H1 (cell line): ENCODE measurements around the gene TCF7L2. TPM values are rescaled to one million over a fixed set of nuclear protein-coding genes. Genes with fewer than 3 reads are reported as not detected.

Experiments
- CTCF ChIA-PET: fragments of 300-600 bp; sonication (Branson Sonifier 250); formaldehyde crosslinking; loops from one replicate; lab custom pipeline; 2021; ENCODE audit not compliant: partially characterized antibody; lab: Charles Lee
- POLR2A ChIA-PET: fragments of 300-600 bp; sonication (Branson Sonifier 250); formaldehyde crosslinking; loops from one replicate; lab custom pipeline; 2021; ENCODE audit warnings: inconsistent platforms; ENCODE audit not compliant: partially characterized antibody; lab: Charles Lee
- DNase-seq, 2 experiments: peaks; one replicate each; pipeline versions ENCODE4 v3.0.0 to v3.0.0-alpha.2; 2010 to 2022; ENCODE audit warnings: low spot score in 2 of 2, low read depth in 1 of 2, mixed read lengths in 1 of 2
- FAIRE-seq: peaks from 2 replicates; lab custom pipeline; 2011; peaks lifted over from hg19 to GRCh38; lab: Jason Lieb, UNC
- H2AFZ ChIP-seq: 2 replicates; pipeline ENCODE4 v1.8.1; 2012; ENCODE audit warnings: low read length, inconsistent platforms
- H2AK5ac ChIP-seq: 2 replicates; pipeline ENCODE4 v1.6.1; 2013; ENCODE audit warnings: low read depth, low read length
- H2BK120ac ChIP-seq: replicated peaks from 2 replicates; pipeline ENCODE3; 2013; ENCODE audit warnings: low read depth, low read length, inconsistent platforms
- H2BK12ac ChIP-seq: 2 replicates; pipeline ENCODE4 v1.6.1; 2013; ENCODE audit warnings: low read depth, low read length
- H2BK15ac ChIP-seq: 2 replicates; pipeline ENCODE4 v1.6.1; 2013; ENCODE audit warnings: low read length
- H2BK20ac ChIP-seq: 2 replicates; pipeline ENCODE4 v1.6.1; 2013; ENCODE audit warnings: low read length
- H2BK5ac ChIP-seq: 2 replicates; pipeline ENCODE4 v1.6.1; 2013; ENCODE audit warnings: low read depth, low read length
- H3K14ac ChIP-seq: 2 replicates; pipeline ENCODE4 v1.6.1; 2013; ENCODE audit warnings: inconsistent platforms; ENCODE audit not compliant: insufficient read length
- H3K18ac ChIP-seq: 2 replicates; pipeline ENCODE4 v1.6.1; 2013; ENCODE audit warnings: low read length; ENCODE audit errors: extremely low read depth
- H3K23ac ChIP-seq: 2 replicates; pipeline ENCODE4 v1.6.1; 2013; ENCODE audit warnings: inconsistent platforms; ENCODE audit not compliant: insufficient read length
- H3K23me2 ChIP-seq: 2 replicates; pipeline ENCODE4 v1.6.1; 2013; ENCODE audit warnings: low read depth, low read length
- H3K27ac ChIP-seq: 2 replicates; pipeline ENCODE4 v1.6.1; 2011; ENCODE audit warnings: low read depth, low read length, inconsistent platforms
- H3K27me3 ChIP-seq, 4 experiments: replicated peaks in 1 of 4; 1 replicate in 1 of 4; 2 replicates in 3 of 4; pipeline versions ENCODE4 v1.6.1 to v1.8.1; 2011 to 2013; ENCODE audit warnings: low read length in 3 of 4, mild to moderate bottlenecking in 3 of 4, inconsistent platforms in 2 of 4, mixed read lengths in 2 of 4, moderate library complexity in 1 of 4; ENCODE audit not compliant: control insufficient read depth in 3 of 4, insufficient read depth in 3 of 4; ENCODE audit errors: extremely low read depth in 1 of 4
- H3K36me3 ChIP-seq, 4 experiments: 2 replicates each; pipeline versions ENCODE4 v1.6.1 to v1.8.1; 2011 to 2013; ENCODE audit warnings: mild to moderate bottlenecking in 4 of 4, low read length in 3 of 4, moderate library complexity in 2 of 4, control low read depth in 1 of 4, inconsistent platforms in 1 of 4; ENCODE audit not compliant: insufficient read depth in 4 of 4, control insufficient read depth in 2 of 4
- H3K4ac ChIP-seq: replicated peaks from 2 replicates; pipeline ENCODE3; 2013; ENCODE audit warnings: low read length, low read depth, mixed read lengths, inconsistent platforms; ENCODE audit not compliant: insufficient read length
- H3K4me1 ChIP-seq, 4 experiments: replicated peaks in 1 of 4; 1 replicate in 1 of 4; 2 replicates in 3 of 4; pipeline versions ENCODE4 v1.6.1 to v1.8.1; 2011 to 2013; ENCODE audit warnings: low read length in 3 of 4, inconsistent platforms in 2 of 4, mixed read lengths in 1 of 4; ENCODE audit not compliant: insufficient read depth in 4 of 4, control insufficient read depth in 3 of 4
- H3K4me2 ChIP-seq, 2 experiments: 2 replicates each; pipeline versions ENCODE4 v1.6.1 to v1.8.1; 2011 to 2013; ENCODE audit warnings: low read depth in 2 of 2, low read length in 2 of 2, control low read depth in 1 of 2, inconsistent platforms in 1 of 2, mild to moderate bottlenecking in 1 of 2; ENCODE audit not compliant: insufficient read depth in 1 of 2
- H3K4me3 ChIP-seq, 4 experiments: fragments of 200-600, 300-600 bp in 1 of 4; sonication (generic), shearing (Covaris generic), sonication (Bioruptor Twin) in 1 of 4; 2 replicates each; pipeline versions ENCODE4 v1.5.1 to v1.8.1; 2011 to 2016; ENCODE audit warnings: low read length in 4 of 4, low read depth in 3 of 4, control low read depth in 2 of 4, inconsistent platforms in 2 of 4, mild to moderate bottlenecking in 2 of 4, mixed read lengths in 1 of 4, moderate library complexity in 1 of 4; ENCODE audit not compliant: insufficient read depth in 2 of 4; ENCODE audit errors: extremely low read depth in 1 of 4
- H3K56ac ChIP-seq: replicated peaks from 2 replicates; pipeline ENCODE3; 2013; ENCODE audit warnings: low read depth, mild to moderate bottlenecking, mixed read lengths, low read length, inconsistent platforms; ENCODE audit not compliant: insufficient read length
- H3K79me1 ChIP-seq: 2 replicates; pipeline ENCODE4 v1.6.1; 2013; ENCODE audit warnings: low read depth, low read length, control low read depth
- H3K79me2 ChIP-seq, 2 experiments: 2 replicates each; pipeline versions ENCODE4 v1.6.1 to v1.8.1; 2012 to 2013; ENCODE audit warnings: low read length in 2 of 2, mild to moderate bottlenecking in 2 of 2, inconsistent platforms in 1 of 2; ENCODE audit not compliant: insufficient read depth in 2 of 2, control insufficient read depth in 1 of 2
- H3K9ac ChIP-seq, 4 experiments: replicated peaks in 1 of 4; 1 replicate in 1 of 4; 2 replicates in 3 of 4; pipeline versions ENCODE4 v1.6.1 to v1.8.1; 2011 to 2013; ENCODE audit warnings: low read depth in 3 of 4, low read length in 3 of 4, control low read depth in 2 of 4, mild to moderate bottlenecking in 2 of 4, moderate library complexity in 2 of 4, inconsistent platforms in 1 of 4; ENCODE audit errors: extremely low read depth in 1 of 4
- H3K9me3 ChIP-seq, 2 experiments: 2 replicates each; pipeline versions ENCODE4 v1.6.1 to v1.8.1; 2012 to 2013; ENCODE audit warnings: mild to moderate bottlenecking in 2 of 2, moderate library complexity in 2 of 2, control low read depth in 1 of 2, inconsistent platforms in 1 of 2, low read depth in 1 of 2, low read length in 1 of 2, mixed read lengths in 1 of 2; ENCODE audit not compliant: insufficient read depth in 2 of 2
- H4K20me1 ChIP-seq, 2 experiments: replicated peaks in 1 of 2; 2 replicates each; pipeline versions ENCODE3 to v1.8.1; 2011 to 2013; ENCODE audit warnings: inconsistent platforms in 2 of 2, low read length in 2 of 2, mild to moderate bottlenecking in 1 of 2; ENCODE audit not compliant: insufficient read depth in 2 of 2, control insufficient read depth in 1 of 2
- H4K5ac ChIP-seq: 2 replicates; pipeline ENCODE4 v1.6.1; 2013; ENCODE audit warnings: low read length, low read depth, mixed read lengths, inconsistent platforms; ENCODE audit not compliant: insufficient read length
- H4K8ac ChIP-seq: 2 replicates; pipeline ENCODE4 v1.8.0; 2013; ENCODE audit warnings: mild to moderate bottlenecking, moderate library complexity, low read length, inconsistent platforms; ENCODE audit not compliant: insufficient read depth; ENCODE audit errors: extremely low read depth
- H4K91ac ChIP-seq: replicated peaks from 2 replicates; pipeline ENCODE3; 2013; ENCODE audit warnings: low read length, mixed read lengths, inconsistent platforms; ENCODE audit not compliant: insufficient read length
- CBX5 ChIP-seq: fragments of 300-800, 300-1000 bp; sonication (generic); IDR thresholded peaks from 2 replicates; pipeline ENCODE4 v1.7.1; 2016; ENCODE audit warnings: antibody characterized with exemption, low read length, low read depth
- GABPA ChIP-seq: IDR thresholded peaks from 2 replicates; pipeline ENCODE4 v1.6.1; 2011; ENCODE audit warnings: mild to moderate bottlenecking, low read length, moderate library complexity, borderline replicate concordance; ENCODE audit not compliant: insufficient read depth
- KDM4A ChIP-seq: IDR thresholded peaks from one replicate; pipeline ENCODE4 v1.7.1; 2012; ENCODE audit warnings: low read depth, mild to moderate bottlenecking, moderate library complexity, low read length, inconsistent platforms; ENCODE audit not compliant: severe bottlenecking
- POU5F1 ChIP-seq: IDR thresholded peaks from 2 replicates; pipeline ENCODE4 v1.6.1; 2011; ENCODE audit warnings: low read depth, mild to moderate bottlenecking, low read length, moderate library complexity
- SP4 ChIP-seq: IDR thresholded peaks from 2 replicates; pipeline ENCODE4 v1.6.1; 2012; ENCODE audit warnings: low read length, inconsistent platforms
- TBP ChIP-seq: IDR thresholded peaks from 2 replicates; pipeline ENCODE4 v1.6.1; 2011; ENCODE audit warnings: low read depth, low read length, improper control_type of control experiment
- WGBS, 2 experiments: shearing (Covaris generic) in 1 of 2; methylation state at CpG; one replicate each; pipeline versions ENCODE4 v1.1.6 to v1.1.7; 2013 to 2015; ENCODE audit warnings: low lambda C conversion rate in 2 of 2, mixed read lengths in 2 of 2, inconsistent platforms in 1 of 2, low coverage in 1 of 2, missing lambda C conversion rate in 1 of 2; ENCODE audit not compliant: insufficient replicate concordance in 2 of 2, insufficient coverage in 1 of 2, insufficient read length in 1 of 2; ENCODE audit errors: extremely low coverage in 1 of 2, missing lambda C conversion rate in 1 of 2; 5-methylcytosine and 5-hydroxymethylcytosine counted together
- polyA plus RNA-seq, 7 experiments: library from polyadenylated mRNA; depleted of rRNA in 3 of 7; stranded (reverse) in 5 of 7; unstranded in 2 of 7; fragments of >200 nt in 5 of 7; fragments of 200-250 nt in 2 of 7; gene quantifications; 1 replicate in 5 of 7; 2 replicates in 1 of 7; 4 replicates in 1 of 7; pipeline versions ENCODE4 v1.2.1 to v1.2.3, GENCODE V29; 2011 to 2013; ENCODE audit warnings: missing spikeins in 2 of 7, mixed read lengths in 2 of 7
- total RNA-seq: library from RNA; stranded (reverse); fragmentation: NEBNext Ultra II Directional; extraction: Animal tissue kit (Norgen Biotek cat#: 25700); gene quantifications from 2 replicates; pipeline ENCODE4 v1.2.1, GENCODE V29; 2021
- TF ChIP-seq, protein P1 (sequence below): IDR thresholded peaks from 2 replicates; pipeline ENCODE4 v1.6.1; 2011; ENCODE audit warnings: low read depth, mild to moderate bottlenecking, low read length; ENCODE audit not compliant: insufficient read depth

The TCF7L2 gene
- total and polyA plus RNA-seq, 2 of the 8 experiments (the other 6 are each of a cell fraction or from before 2014, with no cell fraction given) = 33.9 to 67.3 TPM

DNA sequence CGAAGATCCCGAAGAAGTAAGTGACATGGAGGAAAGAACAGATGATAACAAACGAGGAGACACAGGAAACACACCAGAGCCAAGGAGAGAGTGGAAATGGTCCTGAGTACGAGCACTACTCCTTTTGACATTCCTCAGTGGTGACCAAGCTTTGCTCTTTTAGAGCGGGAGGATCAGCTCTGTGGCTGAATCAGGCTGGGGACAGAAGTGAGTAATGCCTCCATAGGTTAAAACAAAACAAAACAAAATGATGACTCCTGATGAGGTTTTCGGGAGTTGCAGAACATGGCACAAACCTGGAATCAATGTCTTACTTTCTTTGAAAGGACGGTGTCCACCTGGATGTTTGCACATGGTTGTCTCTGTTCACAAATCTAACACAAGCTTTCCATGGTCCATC, 30.3 kb upstream of the TCF7L2 start:
- Histone ChIP-seq H3K79me1 (no peaks in the 10 kb centered on the region), H3K9me3 (no peaks in the 10 kb centered on the region), H2BK15ac (no peak overlapping the region), H3K4me2 (no peak overlapping the region), H2BK20ac (no peak overlapping the region), H4K91ac (no peak overlapping the region), H4K5ac (no peak overlapping the region), H3K14ac (no peak overlapping the region), H3K56ac (no peak overlapping the region), H3K23ac (no peak overlapping the region), H3K36me3 (no peaks in the 10 kb centered on the region), H4K20me1 (no peaks in the 10 kb centered on the region), H2BK5ac (no peak overlapping the region), H4K8ac (no peak overlapping the region), H3K4me1 (peaks cover 2 to 11% (median 6%) of the 10 kb centered on the region in 4 experiments; a peak in 5 of 7 replicates), H3K4ac (no peak overlapping the region), H3K27me3 (peaks cover 6 to 20% (median 17%) of the 10 kb centered on the region in 4 experiments), H3K79me2 (no peaks in the 10 kb centered on the region), H3K9ac (no peak overlapping the region), H2BK120ac (no peak overlapping the region), H3K27ac (no peak overlapping the region), H2BK12ac (no peak overlapping the region), H2AFZ (no peak overlapping the region), H3K18ac (no peak overlapping the region), H2AK5ac (no peak overlapping the region), H3K4me3 (no peak overlapping the region), H3K23me2 (no peaks in the 10 kb centered on the region)
- CTCF ChIA-PET = interaction anchor here (0.6 to 2.7 kb wide), 5 partner anchors 8 to 246 kb away, joined by 3 to 8 read pairs (median 5); no protein-coding TSS in a partner anchor
- TF ChIP-seq, protein P1, sequence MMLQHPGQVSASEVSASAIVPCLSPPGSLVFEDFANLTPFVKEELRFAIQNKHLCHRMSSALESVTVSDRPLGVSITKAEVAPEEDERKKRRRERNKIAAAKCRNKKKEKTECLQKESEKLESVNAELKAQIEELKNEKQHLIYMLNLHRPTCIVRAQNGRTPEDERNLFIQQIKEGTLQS = no peak
- TF ChIP-seq KDM4A (no peak), GABPA (no peak), POU5F1 (no peak), TBP (no peak), CBX5 (no peak), SP4 (no peak)
- DNase-seq = no peak
- POLR2A ChIA-PET = no interaction called here
- WGBS, 2 experiments = 92% methylated on average over 7 of the region's 7 CpGs; no CpG with 5 or more reads in 1 of the 2 experiments
- FAIRE-seq = no peak
